ENCODE results near the gene RERE. TPM values are rescaled to one million over a fixed set of nuclear protein-coding genes. Genes with fewer than 3 reads are reported as not detected.

RERE gene
- total RNA-seq, 1 donor = 27.0 TPM

DNA sequence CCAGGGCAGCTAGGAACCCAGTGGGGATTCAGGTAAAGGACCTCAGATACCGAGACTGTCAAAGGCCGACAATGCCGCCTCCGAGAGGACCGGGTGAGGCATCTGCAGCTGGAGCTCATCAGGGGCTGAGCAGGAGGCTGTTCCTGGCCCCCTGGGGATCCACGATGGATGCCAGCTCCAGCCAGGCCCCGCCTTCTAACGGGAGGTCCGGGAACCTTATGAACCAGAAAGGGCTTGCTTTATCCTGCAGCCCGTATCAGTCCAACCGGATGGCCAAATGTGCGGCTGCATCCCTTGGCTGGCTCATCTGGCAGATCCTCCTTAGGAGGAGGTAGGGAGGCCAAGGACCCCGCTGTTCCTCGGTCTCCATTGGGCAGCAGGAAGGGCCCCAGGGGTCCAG lies 467.5 kb downstream of the RERE start:
- TF ChIP-seq, protein P1, sequence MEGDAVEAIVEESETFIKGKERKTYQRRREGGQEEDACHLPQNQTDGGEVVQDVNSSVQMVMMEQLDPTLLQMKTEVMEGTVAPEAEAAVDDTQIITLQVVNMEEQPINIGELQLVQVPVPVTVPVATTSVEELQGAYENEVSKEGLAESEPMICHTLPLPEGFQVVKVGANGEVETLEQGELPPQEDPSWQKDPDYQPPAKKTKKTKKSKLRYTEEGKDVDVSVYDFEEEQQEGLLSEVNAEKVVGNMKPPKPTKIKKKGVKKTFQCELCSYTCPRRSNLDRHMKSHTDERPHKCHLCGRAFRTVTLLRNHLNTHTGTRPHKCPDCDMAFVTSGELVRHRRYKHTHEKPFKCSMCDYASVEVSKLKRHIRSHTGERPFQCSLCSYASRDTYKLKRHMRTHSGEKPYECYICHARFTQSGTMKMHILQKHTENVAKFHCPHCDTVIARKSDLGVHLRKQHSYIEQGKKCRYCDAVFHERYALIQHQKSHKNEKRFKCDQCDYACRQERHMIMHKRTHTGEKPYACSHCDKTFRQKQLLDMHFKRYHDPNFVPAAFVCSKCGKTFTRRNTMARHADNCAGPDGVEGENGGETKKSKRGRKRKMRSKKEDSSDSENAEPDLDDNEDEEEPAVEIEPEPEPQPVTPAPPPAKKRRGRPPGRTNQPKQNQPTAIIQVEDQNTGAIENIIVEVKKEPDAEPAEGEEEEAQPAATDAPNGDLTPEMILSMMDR (IDR thresholded peaks at IDR 0.05; ENCODE audit: insufficient read depth, low read length) = no peak
- DNase-seq (ENCODE audit: low read depth) = peak; percentile 66
- no peak overlapping the region for H3K4me3 ChIP-seq (ENCODE audit: low read depth, low read length)

DNA sequence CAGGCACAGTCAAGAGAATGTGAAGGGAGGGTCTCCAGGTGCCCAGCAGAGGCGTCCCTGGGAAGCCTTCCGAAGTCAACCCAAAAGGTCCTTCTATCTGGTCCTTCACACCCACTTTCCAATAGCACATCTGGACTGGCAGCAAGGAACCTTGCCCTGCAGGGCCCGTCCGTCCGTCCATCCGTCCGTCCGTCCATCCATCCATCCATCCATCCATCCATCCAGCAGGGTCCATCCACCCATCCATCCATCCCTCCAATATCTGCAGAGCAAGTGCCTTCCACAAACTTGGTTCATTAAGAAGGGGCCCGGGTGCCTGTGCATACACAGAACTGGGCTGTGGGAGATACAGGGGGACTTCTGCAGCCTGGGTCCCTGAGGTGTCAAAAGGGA lies 468.0 kb downstream of the RERE start:
- no peak for DNase-seq (ENCODE audit: low read depth)
- H3K4me3 ChIP-seq (ENCODE audit: low read depth, low read length) = no peak overlapping the region
- TF ChIP-seq, protein P1 (IDR thresholded peaks at IDR 0.05; ENCODE audit: insufficient read depth, low read length) = no peak

DNA sequence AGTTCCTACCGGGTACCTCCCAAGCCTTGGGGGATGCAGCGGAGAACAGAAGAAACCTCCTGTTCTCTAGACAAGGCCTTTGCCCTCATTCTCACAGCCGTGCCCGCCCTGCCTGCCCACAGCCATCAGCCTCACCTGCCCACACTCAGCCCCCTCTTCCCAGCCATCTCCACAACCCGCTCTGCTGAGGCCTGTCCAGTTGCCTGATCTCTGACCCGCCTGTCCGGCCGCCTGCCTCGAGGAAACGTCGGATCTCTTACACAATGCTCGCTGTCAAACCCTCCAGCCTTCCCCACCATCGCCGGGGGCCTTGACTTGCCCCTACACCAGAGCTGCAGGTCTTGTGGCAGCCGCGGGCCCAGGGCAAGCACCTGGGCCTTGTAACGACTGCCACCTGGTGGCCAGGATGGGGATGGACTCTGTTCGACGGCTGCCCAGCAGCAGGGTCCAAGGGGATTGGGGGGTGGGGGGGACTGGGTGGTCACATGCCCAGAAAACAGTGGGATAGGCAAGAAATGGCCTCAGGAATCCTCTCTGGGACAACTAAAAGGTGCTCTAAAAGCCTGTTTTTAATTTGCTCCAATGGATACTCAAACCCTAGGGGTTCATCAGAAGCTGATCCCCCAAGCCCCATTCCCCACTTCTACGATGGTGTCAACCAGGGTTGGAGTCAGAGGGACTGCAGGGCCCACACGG lies 468.5 kb downstream of the RERE start:
- peak; percentile 57 for DNase-seq (ENCODE audit: low read depth)
- no peak overlapping the region for H3K4me3 ChIP-seq (ENCODE audit: low read depth, low read length)
- TF ChIP-seq, protein P1 (IDR thresholded peaks at IDR 0.05; ENCODE audit: insufficient read depth, low read length) = peak; percentile 77

DNA sequence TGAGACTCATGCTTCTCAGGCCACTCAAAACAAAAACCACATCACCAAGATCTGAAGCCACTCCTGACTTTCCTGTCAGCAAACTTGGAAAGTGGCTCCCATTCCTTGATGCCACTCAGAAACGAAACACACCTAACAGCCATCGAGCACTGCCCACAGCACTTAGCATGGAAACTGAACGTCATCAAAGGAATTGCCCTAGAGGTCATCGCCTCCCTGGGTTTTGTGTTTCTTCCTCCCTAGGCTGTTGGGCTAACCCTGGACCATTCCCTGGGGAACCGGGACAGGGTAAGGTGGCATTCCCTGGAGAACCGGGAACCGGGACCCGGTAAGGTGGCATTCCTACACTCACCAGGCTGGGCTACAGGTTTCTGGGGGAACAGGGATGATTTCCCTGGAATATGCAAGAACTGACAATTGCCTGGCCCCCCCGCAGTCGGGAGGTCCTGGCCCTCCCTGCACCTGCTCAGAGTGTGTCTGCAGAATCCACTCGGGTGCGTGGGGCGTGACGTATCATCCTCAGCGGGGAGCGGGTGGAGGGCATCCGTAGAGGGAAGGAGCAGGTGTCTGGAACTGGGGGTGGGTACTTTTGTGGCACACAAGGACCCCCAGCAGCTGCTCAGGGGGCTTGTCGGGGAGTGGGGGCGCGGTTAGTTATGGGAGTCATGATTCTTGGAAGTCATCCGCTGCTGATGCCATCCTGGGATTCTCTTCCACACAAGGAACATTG lies 469.2 kb downstream of the RERE start:
- H3K4me3 ChIP-seq (ENCODE audit: low read depth, low read length) = no peak overlapping the region
- DNase-seq (ENCODE audit: low read depth) = no peak
- TF ChIP-seq, protein P1 (IDR thresholded peaks at IDR 0.05; ENCODE audit: insufficient read depth, low read length) = no peak

DNA sequence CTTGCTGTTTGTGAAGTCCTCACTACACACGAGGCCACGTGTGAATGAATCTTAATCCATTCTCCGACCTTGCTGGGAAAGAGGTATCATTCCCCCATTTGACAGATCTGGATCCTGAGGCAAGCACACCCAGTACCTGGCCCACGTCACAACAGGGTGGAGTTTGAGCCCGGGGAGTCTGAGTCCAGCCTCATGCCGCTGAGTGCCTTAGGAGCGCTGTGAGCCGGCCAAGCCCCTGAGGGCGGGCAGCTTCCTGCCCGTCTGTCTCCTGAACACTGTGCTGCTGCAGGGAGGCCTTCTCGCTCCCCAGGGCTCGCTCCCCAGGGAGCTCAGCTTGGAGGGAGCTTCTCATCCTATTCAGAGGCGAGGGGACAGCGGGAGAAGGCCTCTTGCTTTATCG lies 469.8 kb downstream of the RERE start:
- no peak for DNase-seq (ENCODE audit: low read depth)
- TF ChIP-seq, protein P1 (IDR thresholded peaks at IDR 0.05; ENCODE audit: insufficient read depth, low read length) = no peak
- no peak overlapping the region for H3K4me3 ChIP-seq (ENCODE audit: low read depth, low read length)

DNA sequence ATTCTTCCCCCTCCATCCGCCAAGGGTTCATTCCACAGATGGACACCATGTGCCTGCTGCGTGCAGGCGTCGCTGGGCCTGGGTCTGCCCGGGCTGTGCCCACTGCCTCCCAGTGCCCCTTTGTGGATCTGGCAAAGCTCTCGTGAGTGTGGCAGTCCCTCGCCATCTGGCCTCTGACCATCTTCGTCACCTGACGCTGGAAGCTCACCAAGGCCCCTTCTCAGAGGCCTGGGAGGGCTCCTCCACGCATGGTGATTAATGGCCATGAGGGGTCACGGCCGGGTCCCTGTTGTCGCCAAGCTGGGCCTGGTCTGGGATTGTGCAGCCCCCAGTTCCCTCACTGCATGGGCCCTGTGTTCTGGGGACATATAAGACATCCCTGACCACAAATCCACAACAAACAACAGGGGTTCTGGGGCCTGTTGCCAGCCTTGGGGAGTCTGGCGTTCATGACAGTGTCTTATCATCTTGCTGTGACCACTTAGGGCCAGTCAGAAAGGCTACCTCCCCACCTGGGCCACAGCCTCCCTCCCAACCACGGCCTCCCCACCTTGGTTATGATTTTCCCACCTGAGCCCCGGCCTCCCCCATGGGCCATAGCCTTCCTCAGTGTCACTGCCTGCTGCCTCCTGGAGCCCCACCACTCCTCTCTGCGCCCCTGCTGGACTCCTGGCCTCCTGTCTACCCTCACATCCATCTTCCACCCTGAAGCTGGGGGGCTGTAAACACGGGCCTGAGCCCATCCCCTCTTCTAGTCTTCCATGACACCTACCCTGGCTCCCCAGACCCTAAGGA lies 471.6 kb downstream of the RERE start:
- DNase-seq (ENCODE audit: low read depth) = no peak
- TF ChIP-seq, protein P1 (IDR thresholded peaks at IDR 0.05; ENCODE audit: insufficient read depth, low read length) = no peak

More for the DNA sequence above, 471.6 kb downstream of the RERE start:
- H3K4me3 ChIP-seq (ENCODE audit: low read depth, low read length) = no peak overlapping the region

All from fibroblast of the aortic adventitia (primary cell).